H1 (cell line): ENCODE measurements around the gene PXMP4. TPM values are rescaled to one million over a fixed set of nuclear protein-coding genes. Genes with fewer than 3 reads are reported as not detected.
A peak's percentile ranks its signal among the peaks of the same experiment; 100 is the strongest.

Source experiments
- CHD7 ChIP-seq: fragments of 300-600 bp; sonication (generic); IDR thresholded peaks from 2 replicates; pipeline ENCODE4 v1.7.1; 2012; ENCODE audit warnings: low read length, moderate library complexity, mild to moderate bottlenecking, inconsistent platforms; ENCODE audit not compliant: insufficient replicate concordance
- CREB1 ChIP-seq: IDR thresholded peaks from 2 replicates; pipeline ENCODE4 v1.6.1; 2012; ENCODE audit warnings: inconsistent platforms
- GTF2F1 ChIP-seq: IDR thresholded peaks from 2 replicates; pipeline ENCODE4 v1.6.1; 2012; ENCODE audit warnings: low read depth, low read length, improper control_type of control experiment, borderline replicate concordance
- JUND ChIP-seq: IDR thresholded peaks from 2 replicates; pipeline ENCODE4 v1.6.1; 2011; ENCODE audit warnings: mild to moderate bottlenecking, improper control_type of control experiment, low read length
- MAFK ChIP-seq: IDR thresholded peaks from 2 replicates; pipeline ENCODE4 v1.6.1; 2012; ENCODE audit warnings: low read depth, mild to moderate bottlenecking, improper control_type of control experiment, low read length
- NRF1 ChIP-seq: IDR thresholded peaks from 2 replicates; pipeline ENCODE4 v1.6.1; 2011; ENCODE audit warnings: mild to moderate bottlenecking, low read depth, low read length, improper control_type of control experiment
- POU5F1 ChIP-seq: IDR thresholded peaks from 2 replicates; pipeline ENCODE4 v1.6.1; 2011; ENCODE audit warnings: low read depth, mild to moderate bottlenecking, low read length, moderate library complexity
- RBBP5 ChIP-seq: IDR thresholded peaks from 2 replicates; pipeline ENCODE4 v1.7.1; 2012; ENCODE audit warnings: low read depth, mild to moderate bottlenecking, inconsistent platforms, low read length, moderate library complexity, borderline replicate concordance
- SIN3A ChIP-seq, 2 experiments: IDR thresholded peaks in 1 of 2; conservative IDR thresholded peaks in 1 of 2; 2 replicates each; pipeline ENCODE4 v1.6.1; 2011 to 2012; ENCODE audit warnings: low read length in 2 of 2, improper control_type of control experiment in 1 of 2, low read depth in 1 of 2, mild to moderate bottlenecking in 1 of 2
- SRF ChIP-seq: IDR thresholded peaks from 2 replicates; pipeline ENCODE4 v1.6.1; 2011; ENCODE audit warnings: mild to moderate bottlenecking, low read depth, low read length, moderate library complexity
- polyA plus RNA-seq, 7 experiments: library from polyadenylated mRNA; depleted of rRNA in 3 of 7; stranded (reverse) in 5 of 7; unstranded in 2 of 7; fragments of >200 nt in 5 of 7; fragments of 200-250 nt in 2 of 7; gene quantifications; 1 replicate in 5 of 7; 2 replicates in 1 of 7; 4 replicates in 1 of 7; pipeline versions ENCODE4 v1.2.1 to v1.2.3, GENCODE V29; 2011 to 2013; ENCODE audit warnings: missing spikeins in 2 of 7, mixed read lengths in 2 of 7
- total RNA-seq: library from RNA; stranded (reverse); fragmentation: NEBNext Ultra II Directional; extraction: Animal tissue kit (Norgen Biotek cat#: 25700); gene quantifications from 2 replicates; pipeline ENCODE4 v1.2.1, GENCODE V29; 2021

The PXMP4 gene
- total and polyA plus RNA-seq, 2 of the 8 experiments (the other 6 are each of a cell fraction or from before 2014, with no cell fraction given), result 3.3 to 3.4 TPM

- TF ChIP-seq CHD7 (no peak), GTF2F1 (no peak), RBBP5 (no peak), NRF1 (no peak), CREB1 (peak; percentile 58; the same call in 1 of the 2 replicates), JUND (no peak), MAFK (no peak), SRF (no peak), POU5F1 (no peak), SIN3A (conservative IDR thresholded peaks at IDR 0.05 in 1 of 2, IDR thresholded peaks at IDR 0.05 in 1 of 2; ENCODE audit: low read depth in 1 of 2, low read length in 2 of 2) (no peak)
Measured at GRCh38 chr20:33686100-33686983, 33.8 kb downstream of the PXMP4 start, which contains the start of gene E2F1 (continued).
